Activated gamma-delta T cell (primary cell): ENCODE results near the gene LRRC14B.
A peak's percentile ranks its signal among the peaks of the same experiment; 100 is the strongest.

ENCODE experiments used
- DNase-seq: peaks from one replicate; lab custom pipeline; 2025; lab: John Stamatoyannopoulos, UW

The LRRC14B gene

GRCh38 chr5:174876-175465, 16.3 kb upstream of the LRRC14B start:
- no peak for DNase-seq

- DNase-seq = no peak
Observed at GRCh38 chr5:176296-176823, 14.9 kb upstream of the LRRC14B start.

GRCh38 chr5:178110-178509, 13.2 kb upstream of the LRRC14B start:
- no peak for DNase-seq

- no peak for DNase-seq
Observed at GRCh38 chr5:179401-179800, 11.9 kb upstream of the LRRC14B start.

GRCh38 chr5:180286-180918, 10.9 kb upstream of the LRRC14B start:
- DNase-seq = no peak

- no peak for DNase-seq
Observed at GRCh38 chr5:181160-181559, 10.1 kb upstream of the LRRC14B start.

GRCh38 chr5:181566-181965, 9.7 kb upstream of the LRRC14B start:
- no peak for DNase-seq

GRCh38 chr5:182126-182525, 9.2 kb upstream of the LRRC14B start:
- no peak for DNase-seq

GRCh38 chr5:184471-184870, 6.8 kb upstream of the LRRC14B start:
- DNase-seq = no peak

- DNase-seq = no peak
Observed at GRCh38 chr5:185095-186070, 5.9 kb upstream of the LRRC14B start.

- DNase-seq = no peak
Observed at GRCh38 chr5:186091-187041, 4.9 kb upstream of the LRRC14B start.

- DNase-seq = no peak
Observed at GRCh38 chr5:187042-187431, 4.3 kb upstream of the LRRC14B start.

- DNase-seq = no peak
Observed at GRCh38 chr5:187617-188451, 3.5 kb upstream of the LRRC14B start.

GRCh38 chr5:188488-189481, 2.5 kb upstream of the LRRC14B start:
- peak; percentile 53 for DNase-seq

- DNase-seq = no peak
Observed at GRCh38 chr5:189486-189885, 1.8 kb upstream of the LRRC14B start.

- DNase-seq = no peak
Observed at GRCh38 chr5:189976-190365, 1.3 kb upstream of the LRRC14B start.

- DNase-seq = no peak
Observed at GRCh38 chr5:190366-191035, 794 bp upstream of the LRRC14B start.

GRCh38 chr5:191949-192690, 825 bp downstream of the LRRC14B start:
- no peak for DNase-seq
